Stimulated activated CD4-positive, alpha-beta T cell treated with anti-CD3 and anti-CD28 coated beads, TNF-alpha, amount 100 ng/mL, for 1 hour (primary cell): ENCODE measurements around the gene CRTAC1.

Experiments
- DNase-seq, 3 donors: peaks; one replicate each; pipeline ENCODE4 v3.0.0-alpha.2; 2020; ENCODE audit warnings: low read depth in 3 of 3, low spot score in 1 of 3

Gene CRTAC1

GRCh38 chr10:98030093-98030821 is at the start of gene CRTAC1:
Gene CRTAC1 (minus strand): TSS chr10:98030621. CDS start chr10:98030472, 149 bp downstream.
- DNase-seq: no peak

- no peak for DNase-seq
Observed at GRCh38 chr10:98078774-98079173, 48.4 kb upstream of the CRTAC1 start.

GRCh38 chr10:98077223-98077622 is 46.8 kb upstream of the CRTAC1 start:
- no peak for DNase-seq

- DNase-seq: no peak
Observed at GRCh38 chr10:98076086-98076485, 45.7 kb upstream of the CRTAC1 start.

GRCh38 chr10:98074315-98074911 is 44.0 kb upstream of the CRTAC1 start:
- DNase-seq: no peak

GRCh38 chr10:98067165-98067564 is 36.7 kb upstream of the CRTAC1 start:
- DNase-seq: no peak

- no peak for DNase-seq
Observed at GRCh38 chr10:98063740-98064027, 33.3 kb upstream of the CRTAC1 start.

- DNase-seq: no peak
Observed at GRCh38 chr10:98062424-98062823, 32.0 kb upstream of the CRTAC1 start.

- DNase-seq: no peak
Observed at GRCh38 chr10:98060079-98060478, 29.7 kb upstream of the CRTAC1 start.

GRCh38 chr10:98058295-98058694 is 27.9 kb upstream of the CRTAC1 start:
- DNase-seq: no peak

GRCh38 chr10:98055841-98056516 is 25.6 kb upstream of the CRTAC1 start:
- DNase-seq: peak in 1 of 3 donors; percentile 5

- DNase-seq: no peak
Observed at GRCh38 chr10:98047009-98047741, 16.8 kb upstream of the CRTAC1 start.

GRCh38 chr10:98045785-98046389 is 15.5 kb upstream of the CRTAC1 start:
- DNase-seq: peak; percentile 16 to 32 (median 16)

GRCh38 chr10:98041352-98042043 is 11.1 kb upstream of the CRTAC1 start:
- DNase-seq: no peak

GRCh38 chr10:98039690-98040381 is 9.4 kb upstream of the CRTAC1 start:
- no peak for DNase-seq

GRCh38 chr10:98038288-98038687 is 7.9 kb upstream of the CRTAC1 start:
- DNase-seq: no peak

GRCh38 chr10:98035599-98035998 is 5.2 kb upstream of the CRTAC1 start:
- DNase-seq: no peak

- no peak for DNase-seq
Observed at GRCh38 chr10:98033515-98033914, 3.1 kb upstream of the CRTAC1 start.

GRCh38 chr10:98031440-98031839 is 1.0 kb upstream of the CRTAC1 start:
- no peak for DNase-seq

- DNase-seq: no peak
Observed at GRCh38 chr10:98030991-98031431, 590 bp upstream of the CRTAC1 start.
